HepG2 (cell line): Measurements from ENCODE around the gene PLRG1. TPM values are rescaled to one million over a fixed set of nuclear protein-coding genes. Genes with fewer than 3 reads are reported as not detected.

ENCODE experiments used
- BRCA1 ChIP-seq: sonication (generic); formaldehyde crosslinking; IDR thresholded peaks from 2 replicates; pipeline ENCODE4 v1.4.0; 2020; ENCODE audit warnings: missing genetic modification reagents
- GATAD1 ChIP-seq: IDR thresholded peaks from 2 replicates; pipeline ENCODE4 v1.6.1; 2016; ENCODE audit warnings: missing genetic modification reagents, missing compliant biosample characterization
- GATAD2A ChIP-seq: IDR thresholded peaks from 2 replicates; pipeline ENCODE4 v1.6.1; 2016
- GPN1 ChIP-seq: sonication (generic); formaldehyde crosslinking; IDR thresholded peaks from 2 replicates; pipeline ENCODE4 v1.5.1; 2020; ENCODE audit warnings: missing genetic modification reagents, borderline replicate concordance
- GZF1 ChIP-seq: sonication (generic); formaldehyde crosslinking; IDR thresholded peaks from 2 replicates; pipeline ENCODE4 v1.5.1; 2020; ENCODE audit warnings: mild to moderate bottlenecking, missing genetic modification reagents
- IRX3 ChIP-seq: sonication (generic); formaldehyde crosslinking; IDR thresholded peaks from 2 replicates; pipeline ENCODE4 v1.8.1; 2023; ENCODE audit warnings: mild to moderate bottlenecking, low read depth, missing genetic modification reagents, borderline replicate concordance
- KAT7 ChIP-seq: IDR thresholded peaks from 2 replicates; pipeline ENCODE4 v1.6.1; 2018; ENCODE audit warnings: borderline replicate concordance, missing compliant biosample characterization
- MYC ChIP-seq: sonication (generic); formaldehyde crosslinking; IDR thresholded peaks from 2 replicates; pipeline ENCODE4 v1.9.0; 2021; ENCODE audit warnings: missing genetic modification reagents, borderline replicate concordance
- RXRA ChIP-seq: sonication (generic); formaldehyde crosslinking; IDR thresholded peaks from 2 replicates; pipeline ENCODE4 v1.5.1; 2020; ENCODE audit warnings: missing genetic modification reagents
- SAFB2 ChIP-seq: sonication (generic); formaldehyde crosslinking; IDR thresholded peaks from 2 replicates; pipeline ENCODE4 v1.5.1; 2020; ENCODE audit warnings: missing genetic modification reagents, low read depth, mild to moderate bottlenecking, borderline replicate concordance
- SP2 ChIP-seq: sonication (generic); formaldehyde crosslinking; IDR thresholded peaks from 2 replicates; pipeline ENCODE4 v1.5.1; 2020; ENCODE audit warnings: mild to moderate bottlenecking, missing genetic modification reagents
- STAT5B ChIP-seq: sonication (generic); formaldehyde crosslinking; IDR thresholded peaks from 2 replicates; pipeline ENCODE4 v1.4.0; 2020; ENCODE audit warnings: missing genetic modification reagents
- ZBED4 ChIP-seq: sonication (generic); formaldehyde crosslinking; IDR thresholded peaks from 2 replicates; pipeline ENCODE4 v1.4.0; 2020; ENCODE audit warnings: missing genetic modification reagents, borderline replicate concordance
- ZNF101 ChIP-seq: sonication (generic); formaldehyde crosslinking; IDR thresholded peaks from 2 replicates; pipeline ENCODE4 v1.4.0; 2020; ENCODE audit warnings: mild to moderate bottlenecking, low read depth, missing genetic modification reagents, borderline replicate concordance
- ZNF180 ChIP-seq: sonication (generic); formaldehyde crosslinking; IDR thresholded peaks from 2 replicates; pipeline ENCODE4 v1.4.0; 2020; ENCODE audit warnings: low read depth, missing genetic modification reagents, borderline replicate concordance
- ZNF264 ChIP-seq: sonication (generic); formaldehyde crosslinking; IDR thresholded peaks from 2 replicates; pipeline ENCODE4 v1.4.0; 2020; ENCODE audit warnings: missing genetic modification reagents
- ZNF275 ChIP-seq: sonication (generic); formaldehyde crosslinking; IDR thresholded peaks from 2 replicates; pipeline ENCODE4 v1.8.0; 2022; ENCODE audit warnings: missing genetic modification reagents, mild to moderate bottlenecking, inconsistent platforms, borderline replicate concordance
- ZNF33B ChIP-seq: sonication (generic); formaldehyde crosslinking; IDR thresholded peaks from 2 replicates; pipeline ENCODE4 v1.5.1; 2020; ENCODE audit warnings: mild to moderate bottlenecking, missing genetic modification reagents
- ZNF552 ChIP-seq: sonication (generic); formaldehyde crosslinking; IDR thresholded peaks from 2 replicates; pipeline ENCODE4 v1.9.0; 2022; ENCODE audit warnings: missing genetic modification reagents, mild to moderate bottlenecking, borderline replicate concordance
- ZNF558 ChIP-seq: sonication (generic); formaldehyde crosslinking; IDR thresholded peaks from 2 replicates; pipeline ENCODE4 v1.9.0; 2022; ENCODE audit warnings: mild to moderate bottlenecking, missing genetic modification reagents, borderline replicate concordance
- ZNF605 ChIP-seq: sonication (generic); formaldehyde crosslinking; IDR thresholded peaks from 2 replicates; pipeline ENCODE4 v1.8.0; 2022; ENCODE audit warnings: mild to moderate bottlenecking, missing genetic modification reagents
- ZNF629 ChIP-seq: sonication (generic); formaldehyde crosslinking; conservative IDR thresholded peaks from 2 replicates; pipeline ENCODE4 v1.5.0; 2020; ENCODE audit warnings: missing genetic modification reagents
- ZNF775 ChIP-seq: sonication (generic); formaldehyde crosslinking; IDR thresholded peaks from 2 replicates; pipeline ENCODE4 v1.4.0; 2020; ENCODE audit warnings: missing genetic modification reagents, mild to moderate bottlenecking, moderate library complexity, borderline replicate concordance
- polyA plus RNA-seq, 8 experiments: library from polyadenylated mRNA; depleted of rRNA in 3 of 8; stranded (reverse) in 7 of 8; unstranded in 1 of 8; fragments of >200 nt; fragmentation: Illumina TruSeq in 4 of 8; extraction: Trizol in 4 of 8; gene quantifications; 2 replicates each; pipeline versions ENCODE4 v1.2.1 to v1.2.3, GENCODE V29; 2011 to 2016; ENCODE audit warnings: low read depth in 4 of 8, missing spikeins in 1 of 8, mixed read lengths in 1 of 8; ENCODE audit not compliant: insufficient read depth in 1 of 8
- total RNA-seq, 5 experiments: library from RNA; depleted of rRNA; stranded (reverse); fragments of >200 nt; fragmentation: Illumina TruSeq; extraction: Trizol; gene quantifications; 2 replicates each; pipeline ENCODE4 v1.2.3, GENCODE V29; 2016; ENCODE audit warnings: low read depth in 1 of 5

The PLRG1 gene
- total and polyA plus RNA-seq, 2 of the 13 experiments (the other 11 are each of a cell fraction or from before 2014, with no cell fraction given) = 77.3 to 110 TPM

GRCh38 chr4:154559494-154560418, 9.6 kb upstream of the PLRG1 start (continued):
- TF ChIP-seq SP2 = no peak
- TF ChIP-seq GPN1 (CRISPR knock-in tag) = no peak
- TF ChIP-seq ZNF275 (CRISPR knock-in tag) = no peak
- TF ChIP-seq RXRA (CRISPR knock-in tag) = peak; percentile 92; the same call in 1 of the 2 replicates
- no peak for TF ChIP-seq SAFB2
- no peak for TF ChIP-seq ZNF605 (CRISPR knock-in tag)
- TF ChIP-seq STAT5B = no peak
- no peak for TF ChIP-seq ZNF101 (CRISPR knock-in tag)
- no peak for TF ChIP-seq GZF1
- 0 out of 2 replicates have a peak, but pooled peaks have one; percentile 29 for TF ChIP-seq IRX3 (CRISPR knock-in tag)
- no peak for TF ChIP-seq ZNF552
- peak; percentile 98 for TF ChIP-seq GATAD2A
- no peak for TF ChIP-seq ZNF33B (CRISPR knock-in tag)
- no peak for TF ChIP-seq KAT7 (CRISPR knock-in tag)
- TF ChIP-seq MYC = 0 out of 2 replicates have a peak, but pooled peaks have one; percentile 9
- peak; percentile 1; the same call in 1 of the 2 replicates for TF ChIP-seq ZNF264
- no peak for TF ChIP-seq ZNF180 (CRISPR knock-in tag)
- TF ChIP-seq ZNF629 = peak; percentile 54; the same call in 1 of the 2 replicates
- TF ChIP-seq BRCA1 (CRISPR knock-in tag) = no peak
- TF ChIP-seq ZBED4 = no peak
- peak; percentile 58; the same call in 1 of the 2 replicates for TF ChIP-seq GATAD1
- no peak for TF ChIP-seq ZNF558 (CRISPR knock-in tag)
- TF ChIP-seq ZNF775 = no peak
